Heart left ventricle (tissue), 13 donors: ENCODE measurements around the gene CEACAM16.

Source experiments
- POLR2A ChIP-seq, 2 donors: fragments of 450-650 bp; IDR thresholded peaks; one replicate each; pipeline ENCODE4 v1.6.1; 2017; ENCODE audit warnings: antibody characterized with exemption in 2 of 2, mild to moderate bottlenecking in 2 of 2, moderate library complexity in 2 of 2
- TF ChIP-seq, protein P1 (sequence below), 12 donors: fragments of 200-600 bp; sonication (generic) in 4 of 12; IDR thresholded peaks; one replicate each; pipeline versions ENCODE4 v1.5.0 to v1.8.0; 2018 to 2022; ENCODE audit warnings: antibody characterized with exemption in 12 of 12, mild to moderate bottlenecking in 5 of 12
- donor health status: ischemic (EF 13 %, LVEDD 7.1; RV severe dilation, severe dysfunction).
- donor health status: DM: no; HTN: yes; CAD: no.
- donor health status: DM: no; HTN: no; CAD: no.
- donor health status: ischemic (EF 25% LVEDD 6.9; RV normal size, moderate dysfunction).
- donor health status: ischemic (EF 25% LVEDD 5.7; RV mildly dilated, moderate dysfunction).
- donor health status: ischemic (EF 35%, LVEDD 5.7; RV mildly dilated, moderate dysfunction).
- donor health status: nonischemic (EF 11% LVEDD 7.7; RV severe dilation, severe dysfunction).
- donor health status: DM: yes; HTN: yes; CAD: no.
- donor health status: PGD.
- donor health status: ischemic (EF 29% LVEDD 5.4; RV normal size, mild dysfunction).
- donor health status: nonischemic (EF 23%, LVEDD 6.1; RV moderate dilation, normal function).

DNA sequence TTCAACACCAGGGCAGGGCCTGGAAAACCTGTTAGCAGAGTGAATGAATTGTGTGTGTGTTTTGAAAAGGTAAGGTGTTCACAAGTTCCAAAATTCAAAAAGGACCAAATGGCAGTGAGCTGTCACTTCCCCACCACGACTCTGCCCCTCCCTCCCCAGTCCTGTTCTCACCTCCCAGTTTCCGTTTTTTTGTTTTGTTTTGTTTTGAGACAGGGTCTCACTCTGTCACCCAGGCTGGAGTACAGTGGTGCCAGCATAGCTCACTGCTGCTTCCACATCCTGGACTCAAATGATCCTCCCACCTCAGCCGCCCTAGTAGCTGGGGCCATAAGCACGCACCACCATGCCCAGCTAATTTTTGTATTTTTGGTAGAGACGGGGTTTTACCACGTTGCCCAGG, 29.2 kb downstream of the CEACAM16 start:
- TF ChIP-seq POLR2A (IDR thresholded peaks at IDR 0.05): no peak
- TF ChIP-seq, protein P1, sequence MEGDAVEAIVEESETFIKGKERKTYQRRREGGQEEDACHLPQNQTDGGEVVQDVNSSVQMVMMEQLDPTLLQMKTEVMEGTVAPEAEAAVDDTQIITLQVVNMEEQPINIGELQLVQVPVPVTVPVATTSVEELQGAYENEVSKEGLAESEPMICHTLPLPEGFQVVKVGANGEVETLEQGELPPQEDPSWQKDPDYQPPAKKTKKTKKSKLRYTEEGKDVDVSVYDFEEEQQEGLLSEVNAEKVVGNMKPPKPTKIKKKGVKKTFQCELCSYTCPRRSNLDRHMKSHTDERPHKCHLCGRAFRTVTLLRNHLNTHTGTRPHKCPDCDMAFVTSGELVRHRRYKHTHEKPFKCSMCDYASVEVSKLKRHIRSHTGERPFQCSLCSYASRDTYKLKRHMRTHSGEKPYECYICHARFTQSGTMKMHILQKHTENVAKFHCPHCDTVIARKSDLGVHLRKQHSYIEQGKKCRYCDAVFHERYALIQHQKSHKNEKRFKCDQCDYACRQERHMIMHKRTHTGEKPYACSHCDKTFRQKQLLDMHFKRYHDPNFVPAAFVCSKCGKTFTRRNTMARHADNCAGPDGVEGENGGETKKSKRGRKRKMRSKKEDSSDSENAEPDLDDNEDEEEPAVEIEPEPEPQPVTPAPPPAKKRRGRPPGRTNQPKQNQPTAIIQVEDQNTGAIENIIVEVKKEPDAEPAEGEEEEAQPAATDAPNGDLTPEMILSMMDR (IDR thresholded peaks at IDR 0.05): no peak
